LNCaP clone FGC (cell line): ENCODE results near the gene CYP26B1.

Source experiments
- DNase-seq: peaks from one replicate; pipeline ENCODE4 v3.0.0-alpha.2; 2011; ENCODE audit warnings: low read depth
- H3K4me3 ChIP-seq: 2 replicates; pipeline ENCODE4 v1.5.1; 2011; ENCODE audit warnings: mild to moderate bottlenecking, low read depth, low read length, control low read depth
- CTCF ChIP-seq: IDR thresholded peaks from 2 replicates; pipeline ENCODE4 v1.5.1; 2012; ENCODE audit warnings: mild to moderate bottlenecking; ENCODE audit not compliant: control insufficient read depth, insufficient read depth; ENCODE audit errors: extremely low read depth

The CYP26B1 gene

GRCh38 chr2:72141881-72142451 is 5.7 kb downstream of the CYP26B1 start:
- no peak overlapping the region for H3K4me3 ChIP-seq
- DNase-seq: no peak
- TF ChIP-seq CTCF: no peak

DNA sequence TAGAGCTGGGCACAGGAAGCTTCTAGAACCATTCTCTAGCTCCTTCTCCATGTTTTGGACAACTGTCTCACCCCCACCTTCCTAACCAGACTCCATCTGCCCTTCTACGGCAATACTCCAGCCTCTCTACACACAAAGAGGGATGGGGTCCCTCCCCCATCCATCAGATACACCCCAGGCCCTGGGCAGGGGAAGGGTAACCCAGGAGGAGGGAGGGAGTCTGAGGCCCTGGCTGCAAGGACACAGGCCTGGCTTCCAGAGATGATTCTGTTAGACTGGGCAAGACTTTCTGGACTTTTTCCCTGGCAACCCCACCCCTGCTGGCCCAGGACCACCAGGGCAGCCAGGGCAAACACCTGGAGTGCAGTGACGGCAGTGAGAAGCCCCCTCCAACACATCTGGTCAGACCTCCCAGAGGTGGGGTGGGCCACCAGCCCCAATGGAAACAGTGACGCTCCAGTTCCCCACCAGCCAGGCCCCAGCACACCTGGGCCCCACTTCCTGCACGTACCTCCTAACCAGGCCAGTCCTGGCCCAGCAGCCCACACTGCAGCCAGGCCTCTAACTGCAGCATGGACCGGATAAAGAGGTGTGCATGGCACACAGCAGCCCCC is 6.5 kb downstream of the CYP26B1 start:
- DNase-seq: no peak
- H3K4me3 ChIP-seq: no peak overlapping the region
- no peak for TF ChIP-seq CTCF

GRCh38 chr2:72140621-72140960 is 7.1 kb downstream of the CYP26B1 start:
- TF ChIP-seq CTCF: no peak
- H3K4me3 ChIP-seq: no peak overlapping the region
- DNase-seq: no peak

DNA sequence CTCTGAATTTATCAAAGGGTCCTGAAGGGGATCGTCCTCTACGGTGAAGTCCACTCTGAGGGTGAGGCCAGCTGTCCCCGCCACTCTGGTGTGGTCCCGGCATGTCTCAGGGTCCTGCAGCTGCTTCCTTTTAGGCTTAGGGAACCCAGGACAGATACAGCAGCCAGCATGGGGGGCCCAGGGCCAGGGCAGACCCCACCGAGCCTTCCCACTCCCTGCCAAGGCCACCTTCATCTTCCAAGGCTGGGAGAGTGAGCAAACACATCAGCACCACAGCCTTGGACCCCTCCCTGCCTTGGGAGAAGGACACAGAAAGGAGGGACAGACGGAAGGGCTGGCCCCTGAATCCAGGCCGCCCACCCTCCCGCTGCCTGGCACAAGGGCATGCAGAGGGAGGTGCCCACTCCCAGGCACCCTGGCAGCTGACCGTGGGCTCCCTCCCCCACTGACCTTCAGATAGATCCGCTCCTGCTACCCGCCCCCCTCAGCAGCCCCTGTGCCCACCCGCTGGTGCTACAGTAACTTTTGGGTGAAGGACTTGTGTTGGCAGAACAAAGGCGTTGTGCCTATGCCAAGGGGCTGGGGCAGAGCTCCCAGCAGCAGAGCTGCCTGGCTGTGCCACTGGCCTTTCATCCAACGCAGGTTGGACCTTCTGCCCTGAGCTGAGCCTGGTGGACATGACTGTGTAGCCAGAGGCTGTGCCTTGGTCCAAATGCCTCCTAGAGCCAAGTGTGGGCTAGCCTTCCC is 7.6 kb downstream of the CYP26B1 start:
- DNase-seq: no peak
- no peak overlapping the region for H3K4me3 ChIP-seq
- no peak for TF ChIP-seq CTCF

GRCh38 chr2:72139471-72139873 is 8.2 kb downstream of the CYP26B1 start:
- TF ChIP-seq CTCF: no peak
- no peak for DNase-seq
- no peak overlapping the region for H3K4me3 ChIP-seq

DNA sequence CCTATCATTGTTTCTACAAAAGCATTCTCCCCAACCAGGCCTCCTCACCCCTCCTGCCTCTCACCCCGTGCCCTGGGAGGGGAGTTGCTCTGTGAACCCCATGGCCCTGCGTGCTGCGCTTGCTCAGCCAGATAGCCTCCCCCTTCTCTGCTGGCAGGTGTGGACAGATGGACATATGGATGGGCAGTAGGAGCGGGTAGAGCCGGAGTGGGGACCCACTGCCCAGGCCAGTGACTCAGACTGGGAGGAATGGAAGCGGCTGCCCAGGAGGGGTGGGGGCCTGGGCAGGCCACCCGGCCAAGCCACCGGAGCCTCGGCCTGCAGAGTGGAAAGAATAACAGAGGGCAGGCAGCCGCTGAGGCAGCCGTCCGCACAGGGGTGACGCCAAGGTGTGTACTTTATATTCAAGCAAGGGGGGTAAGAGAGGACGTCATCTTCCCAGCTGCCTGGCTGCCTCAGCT is 8.7 kb downstream of the CYP26B1 start:
- TF ChIP-seq CTCF: no peak
- DNase-seq: no peak
- no peak overlapping the region for H3K4me3 ChIP-seq
